ENCODE results near the gene TMEM59L.

GRCh38 chr19:18636183-18636968 is 23.7 kb downstream of the TMEM59L start:
- no peak for TF ChIP-seq CTCF (IDR thresholded peaks at IDR 0.05)
- no peak for TF ChIP-seq POLR2AphosphoS5 (IDR thresholded peaks at IDR 0.05; ENCODE audit: low read depth, low read length)
- no peak for TF ChIP-seq REST (IDR thresholded peaks at IDR 0.05; ENCODE audit: insufficient read depth in 1 of 2, low read depth in 2 of 2, low read length in 1 of 2)
- TF ChIP-seq TCF7L2 (IDR thresholded peaks at IDR 0.05; ENCODE audit: low read depth, low read length), result no peak
- TF ChIP-seq SIN3A (IDR thresholded peaks at IDR 0.05; ENCODE audit: borderline replicate concordance, insufficient read depth, low read depth, low read length), result no peak

Data from Panc1 (cell line).